Ovary (tissue), 9 donors: ENCODE results near the gene HBZ. TPM values are rescaled to one million over a fixed set of nuclear protein-coding genes. Genes with fewer than 3 reads are reported as not detected.

Source experiments
- DNase-seq, 5 donors: peaks; one replicate each; pipeline ENCODE4 v3.0.0-alpha.2; 2019 to 2020
- H3K27ac ChIP-seq, 2 donors: fragments of 200-600 bp; one replicate each; pipeline versions ENCODE4 v1.5.1 to v1.8.0; 2019 to 2022
- H3K27me3 ChIP-seq: fragments of 200-600 bp; one replicate; pipeline ENCODE4 v1.8.0; 2022
- H3K36me3 ChIP-seq: fragments of 200-600 bp; sonication (generic); one replicate; pipeline ENCODE4 v1.5.1; 2019
- H3K4me1 ChIP-seq: one replicate; pipeline ENCODE4 v1.8.1; 2013; ENCODE audit warnings: mild to moderate bottlenecking, moderate library complexity; ENCODE audit not compliant: insufficient read depth
- H3K4me3 ChIP-seq: fragments of 200-600 bp; sonication (generic); one replicate; pipeline ENCODE4 v1.5.1; 2017
- H3K9me3 ChIP-seq, 2 donors: fragments of 200-600 bp in 1 of 2; sonication (generic) in 1 of 2; one replicate each; pipeline versions ENCODE4 v1.5.1 to v1.8.1; 2013 to 2019; ENCODE audit warnings: mild to moderate bottlenecking in 1 of 2, moderate library complexity in 1 of 2
- EP300 ChIP-seq: sonication (generic); formaldehyde crosslinking; IDR thresholded peaks from one replicate; pipeline ENCODE4 v1.6.1; 2017; ENCODE audit warnings: antibody characterized with exemption
- POLR2A ChIP-seq: fragments of 450-650 bp; IDR thresholded peaks from one replicate; pipeline ENCODE4 v1.6.1; 2017; ENCODE audit warnings: antibody characterized with exemption, mild to moderate bottlenecking, moderate library complexity
- WGBS, 3 donors: extraction: QIAGEN DNeasy Blood & Tissue Kit in 1 of 3; methylation state at CpG; one replicate each; pipeline versions ENCODE4 v1.1.5 to v1.1.7; 2013 to 2017; 5-methylcytosine and 5-hydroxymethylcytosine counted together
- intact Hi-C, 4 donors: fragments of 100-400 bp; cut with DNase I; formaldehyde crosslinking; loops; one replicate each; pipeline versions ENCODE4 v1.11.0 to v1.15.1; 2022 to 2023
- polyA plus RNA-seq, 2 donors: library from polyadenylated mRNA; stranded (reverse); fragments of 200-250 nt in 1 of 2; fragments of 350-450 nt in 1 of 2; fragmentation: Illumina TruSeq in 1 of 2; extraction: RNeasy Lipid Tissue Mini Kit (QIAGEN cat#74804) in 1 of 2; gene quantifications; one replicate each; pipeline ENCODE4 v1.2.3, GENCODE V29; 2013 to 2014
- total RNA-seq, 7 donors: library from RNA; depleted of rRNA in 2 of 7; stranded (reverse); fragments of >200 nt in 2 of 7; fragmentation: NEBNext Ultra II Directional in 3 of 7; extraction: Animal tissue kit (Norgen Biotek cat#: 25700) in 3 of 7; gene quantifications; one replicate each; pipeline versions ENCODE4 v1.1.0 to v1.2.4, GENCODE V29; 2016 to 2023
- TF ChIP-seq, protein P1 (sequence below), 3 donors: fragments of 450-650 bp in 2 of 3; fragments of 200-600 bp in 1 of 3; IDR thresholded peaks; one replicate each; pipeline versions ENCODE4 v1.5.1 to v1.8.0; 2016 to 2022; ENCODE audit warnings: antibody characterized with exemption in 3 of 3, mild to moderate bottlenecking in 1 of 3
- donor health status: DM: no; HTN: no; CAD: no; lungs with moderate emphysema.
- donor health status: DM: no; HTN: no; CAD: no.
- donor health status: Bipolar disorder and iron deficiency.
- donor health status: DM: yes; HTN: yes; CAD: no.
- donor health status: DM: no; HTN: no; CAD: no.
- donor health status: DM: yes; HTN: yes; CAD: no.

HBZ gene
- total and polyA plus RNA-seq, 9 donors, result 0.28 TPM; not detected in 8

GRCh38 chr16:187330-187729 lies 34.9 kb downstream of the HBZ start:
- Histone ChIP-seq H3K9me3 (no peaks in the 10 kb centered on the region), H3K4me1 (no peaks in the 10 kb centered on the region), H3K4me3 (no peak overlapping the region), H3K27me3 (no peaks in the 10 kb centered on the region), H3K27ac (no peak overlapping the region), H3K36me3 (no peaks in the 10 kb centered on the region)
- intact Hi-C loops, result no loop called here
- no peak for DNase-seq
- TF ChIP-seq, protein P1, sequence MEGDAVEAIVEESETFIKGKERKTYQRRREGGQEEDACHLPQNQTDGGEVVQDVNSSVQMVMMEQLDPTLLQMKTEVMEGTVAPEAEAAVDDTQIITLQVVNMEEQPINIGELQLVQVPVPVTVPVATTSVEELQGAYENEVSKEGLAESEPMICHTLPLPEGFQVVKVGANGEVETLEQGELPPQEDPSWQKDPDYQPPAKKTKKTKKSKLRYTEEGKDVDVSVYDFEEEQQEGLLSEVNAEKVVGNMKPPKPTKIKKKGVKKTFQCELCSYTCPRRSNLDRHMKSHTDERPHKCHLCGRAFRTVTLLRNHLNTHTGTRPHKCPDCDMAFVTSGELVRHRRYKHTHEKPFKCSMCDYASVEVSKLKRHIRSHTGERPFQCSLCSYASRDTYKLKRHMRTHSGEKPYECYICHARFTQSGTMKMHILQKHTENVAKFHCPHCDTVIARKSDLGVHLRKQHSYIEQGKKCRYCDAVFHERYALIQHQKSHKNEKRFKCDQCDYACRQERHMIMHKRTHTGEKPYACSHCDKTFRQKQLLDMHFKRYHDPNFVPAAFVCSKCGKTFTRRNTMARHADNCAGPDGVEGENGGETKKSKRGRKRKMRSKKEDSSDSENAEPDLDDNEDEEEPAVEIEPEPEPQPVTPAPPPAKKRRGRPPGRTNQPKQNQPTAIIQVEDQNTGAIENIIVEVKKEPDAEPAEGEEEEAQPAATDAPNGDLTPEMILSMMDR (IDR thresholded peaks at IDR 0.05), result no peak
- no peak for TF ChIP-seq POLR2A
- TF ChIP-seq EP300, result no peak
- WGBS, 3 donors, result 89 to 93% (median 92%) methylated on average over 8 of the region's 8 CpGs

DNA sequence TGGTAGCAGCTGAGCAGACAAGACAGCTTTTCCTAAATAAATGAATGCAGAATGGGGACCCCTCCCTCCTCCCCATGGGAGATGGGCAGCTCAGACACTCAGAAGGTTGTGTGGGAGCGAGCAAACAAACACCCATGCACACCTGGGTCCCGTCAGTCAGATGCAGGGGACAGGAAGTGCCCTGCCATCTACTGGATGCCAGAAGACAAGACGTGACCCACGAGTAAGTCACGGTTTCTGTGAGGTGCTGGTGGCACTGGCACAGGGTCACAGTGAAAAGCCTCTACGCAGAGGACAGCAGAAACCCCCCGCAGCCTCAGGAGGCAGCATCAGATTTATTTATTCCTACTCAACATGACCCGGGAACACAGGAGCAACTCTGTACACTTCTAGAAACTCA lies 36.2 kb downstream of the HBZ start:
- Histone ChIP-seq H3K27ac (no peak overlapping the region), H3K4me3 (no peak overlapping the region), H3K27me3 (no peaks in the 10 kb centered on the region), H3K9me3 (no peaks in the 10 kb centered on the region), H3K36me3 (no peaks in the 10 kb centered on the region), H3K4me1 (no peaks in the 10 kb centered on the region)
- intact Hi-C loops, result no loop called here
- WGBS, 3 donors, result 72 to 82% (median 77%) methylated on average over 8 of the region's 8 CpGs
- DNase-seq, result no peak
- TF ChIP-seq POLR2A (no peak), EP300 (no peak)
- TF ChIP-seq, protein P1 (IDR thresholded peaks at IDR 0.05), result no peak

DNA sequence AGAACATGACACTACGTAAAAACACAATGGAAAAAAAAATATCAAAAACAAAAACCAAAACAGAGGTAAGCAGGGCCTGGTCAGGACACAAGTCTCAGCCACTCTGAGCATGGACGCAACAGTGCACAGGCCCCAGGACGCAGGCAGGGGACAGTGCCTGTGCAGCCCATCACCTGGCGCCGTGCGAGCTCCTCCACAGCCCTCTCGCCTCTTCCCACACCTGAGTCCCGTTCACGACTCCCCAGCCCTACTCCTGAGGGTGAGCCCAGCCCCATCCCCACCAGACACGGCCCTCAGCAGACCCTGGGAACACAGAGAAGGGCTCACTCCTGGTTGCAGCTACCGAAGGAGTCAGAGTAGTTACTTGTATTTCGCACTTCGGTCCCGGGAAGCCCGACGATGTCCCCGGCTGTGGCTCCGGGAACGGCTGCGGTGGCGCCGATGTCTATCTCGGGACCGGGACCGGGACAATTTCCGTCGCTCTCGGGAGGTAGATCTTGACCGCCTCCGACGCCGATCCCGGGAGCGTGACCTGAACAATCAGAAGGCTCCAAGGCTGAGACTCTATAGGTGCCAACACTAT lies 37.3 kb downstream of the HBZ start:
- TF ChIP-seq POLR2A (no peak), EP300 (no peak)
- TF ChIP-seq, protein P1 (IDR thresholded peaks at IDR 0.05), result no peak
- Histone ChIP-seq H3K27me3 (no peaks in the 10 kb centered on the region), H3K4me3 (no peak overlapping the region), H3K4me1 (no peaks in the 10 kb centered on the region), H3K27ac (no peak overlapping the region), H3K36me3 (no peaks in the 10 kb centered on the region), H3K9me3 (no peaks in the 10 kb centered on the region)
- WGBS, 3 donors, result 89 to 93% (median 91%) methylated on average over 34 of the region's 34 CpGs
- intact Hi-C loops, result no loop called here
- DNase-seq, result no peak

DNA sequence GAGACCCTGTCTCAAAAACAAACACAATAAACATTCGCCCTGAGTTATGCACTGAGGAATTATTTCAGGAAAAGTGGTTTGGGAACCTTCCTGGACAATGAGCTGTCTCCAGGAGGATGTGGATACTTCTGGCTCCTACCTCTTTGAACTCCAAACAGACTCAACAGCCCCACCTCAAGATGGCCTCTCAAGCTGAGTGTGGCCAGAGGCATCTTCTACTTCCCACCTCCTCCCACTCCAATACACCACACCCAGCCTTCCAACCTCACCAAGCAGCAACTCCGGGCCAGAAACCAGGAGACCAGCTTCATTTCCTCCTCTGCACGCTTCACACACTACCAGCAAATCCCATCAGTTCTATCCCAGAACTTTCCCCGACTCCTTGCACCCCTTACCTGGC lies 39.4 kb downstream of the HBZ start:
- WGBS, 3 donors, result 81 to 91% (median 88%) methylated on average over 4 of the region's 4 CpGs
- no peak for TF ChIP-seq POLR2A
- TF ChIP-seq, protein P1 (IDR thresholded peaks at IDR 0.05), result no peak
- TF ChIP-seq EP300, result no peak
- no peak overlapping the region for H3K4me3 ChIP-seq
- H3K9me3 ChIP-seq, result no peaks in the 10 kb centered on the region
- no peaks in the 10 kb centered on the region for H3K36me3 ChIP-seq
- no peak overlapping the region for H3K27ac ChIP-seq
- DNase-seq, result no peak
- intact Hi-C loops, result no loop called here
- no peaks in the 10 kb centered on the region for H3K4me1 ChIP-seq
- no peaks in the 10 kb centered on the region for H3K27me3 ChIP-seq
